Kidney tubule cell (primary cell): ENCODE results near the gene SLC8A3.
A peak's percentile ranks its signal among the peaks of the same experiment; 100 is the strongest.

ENCODE experiments used
- DNase-seq: peaks from one replicate; pipeline ENCODE4 v3.0.0-alpha.2; 2018; ENCODE audit warnings: low spot score

Gene SLC8A3

GRCh38 chr14:70173569-70173968 lies 15.2 kb downstream of the SLC8A3 start:
- DNase-seq, result no peak

- DNase-seq, result no peak
Observed at GRCh38 chr14:70171726-70172125, 17.0 kb downstream of the SLC8A3 start.

GRCh38 chr14:70170976-70171375 lies 17.8 kb downstream of the SLC8A3 start:
- no peak for DNase-seq

- no peak for DNase-seq
Observed at GRCh38 chr14:70168406-70168805, 20.3 kb downstream of the SLC8A3 start.

GRCh38 chr14:70166530-70167203 lies 22.1 kb downstream of the SLC8A3 start:
- DNase-seq, result no peak

- DNase-seq, result no peak
Observed at GRCh38 chr14:70162358-70162757, 26.4 kb downstream of the SLC8A3 start.

- DNase-seq, result no peak
Observed at GRCh38 chr14:70156592-70156991, 32.2 kb downstream of the SLC8A3 start.

GRCh38 chr14:70152704-70153103 lies 36.0 kb downstream of the SLC8A3 start:
- no peak for DNase-seq

GRCh38 chr14:70152081-70152480 lies 36.7 kb downstream of the SLC8A3 start:
- DNase-seq, result no peak

GRCh38 chr14:70149596-70150165 lies 39.1 kb downstream of the SLC8A3 start:
- no peak for DNase-seq

GRCh38 chr14:70148911-70149595 lies 39.7 kb downstream of the SLC8A3 start:
- DNase-seq, result peak; percentile 1

- no peak for DNase-seq
Observed at GRCh38 chr14:70148351-70148750, 40.4 kb downstream of the SLC8A3 start.

- no peak for DNase-seq
Observed at GRCh38 chr14:70144046-70144445, 44.7 kb downstream of the SLC8A3 start.

- no peak for DNase-seq
Observed at GRCh38 chr14:70143306-70143705, 45.4 kb downstream of the SLC8A3 start.

GRCh38 chr14:70140614-70141013 lies 48.1 kb downstream of the SLC8A3 start:
- no peak for DNase-seq

- no peak for DNase-seq
Observed at GRCh38 chr14:70139384-70139783, 49.4 kb downstream of the SLC8A3 start.

GRCh38 chr14:70137788-70138187 lies 51.0 kb downstream of the SLC8A3 start:
- DNase-seq, result no peak

GRCh38 chr14:70133461-70133860 lies 55.3 kb downstream of the SLC8A3 start:
- no peak for DNase-seq

GRCh38 chr14:70130482-70130881 lies 58.3 kb downstream of the SLC8A3 start:
- no peak for DNase-seq

GRCh38 chr14:70127186-70127585 lies 61.6 kb downstream of the SLC8A3 start:
- no peak for DNase-seq

- no peak for DNase-seq
Observed at GRCh38 chr14:70123796-70124195, 65.0 kb downstream of the SLC8A3 start.

GRCh38 chr14:70121521-70121920 lies 67.2 kb downstream of the SLC8A3 start:
- no peak for DNase-seq

GRCh38 chr14:70118064-70118463 lies 70.7 kb downstream of the SLC8A3 start:
- DNase-seq, result no peak

GRCh38 chr14:70116278-70116677 lies 72.5 kb downstream of the SLC8A3 start:
- DNase-seq, result no peak
